Measurements from ENCODE around the gene MAD1L1.

- TF ChIP-seq CTCF (IDR thresholded peaks at IDR 0.05; ENCODE audit: low read depth, low read length, poor library complexity, severe bottlenecking): no peak
- TF ChIP-seq EZH2phosphoT487 (IDR thresholded peaks at IDR 0.05; ENCODE audit: borderline replicate concordance, low read length): no peak
These were observed 240.2 kb downstream of the MAD1L1 start for GRCh38 chr7:1992554-1992953.
